Panc1 (cell line): ENCODE data around the gene ATP6V0B. TPM values are rescaled to one million over a fixed set of nuclear protein-coding genes. Genes with fewer than 3 reads are reported as not detected.

ENCODE experiments used
- ATAC-seq: fragments of 200-7000 bp; cut with Tn5 transposase; 2 replicates; pipeline ENCODE4 v1.9.1; 2020; ENCODE audit warnings: mild to moderate bottlenecking, moderate library complexity
- BruUV-seq: library from RNA; stranded (reverse); fragments of 400-500 nt; replicated peaks from 2 replicates; lab custom pipeline; 2021; lab: Mats Ljungman, UMichigan
- CTCF ChIA-PET: fragments of 300-600 bp; sonication (Branson Sonifier 250); formaldehyde crosslinking; loops from one replicate; lab custom pipeline; 2022; ENCODE audit warnings: antibody characterized with exemption; lab: Charles Lee
- POLR2A ChIA-PET: fragments of 300-600 bp; sonication (Branson Sonifier 250); formaldehyde crosslinking; loops from one replicate; lab custom pipeline; 2022; ENCODE audit warnings: antibody characterized with exemption; lab: Charles Lee
- DNase-seq: peaks from one replicate; pipeline ENCODE4 v3.0.0-alpha.2; 2010; ENCODE audit warnings: low read depth, low spot score
- H3K27ac ChIP-seq: 2 replicates; pipeline ENCODE4 v1.5.1; 2011; ENCODE audit warnings: mild to moderate bottlenecking, low read length, inconsistent platforms
- H3K27me3 ChIP-seq: fragments of 200-500 bp; sonication (Bioruptor generic); 2 replicates; pipeline ENCODE4 v1.6.0; 2014; ENCODE audit warnings: low read length, inconsistent platforms; ENCODE audit not compliant: control insufficient read depth, insufficient read depth
- H3K36me3 ChIP-seq: fragments of 200-500 bp; sonication (Bioruptor generic); 2 replicates; pipeline ENCODE4 v1.5.1; 2014; ENCODE audit warnings: inconsistent platforms, mild to moderate bottlenecking, low read length, moderate library complexity; ENCODE audit not compliant: control insufficient read depth, insufficient read depth
- H3K4me1 ChIP-seq: 2 replicates; pipeline ENCODE4 v1.5.1; 2011; ENCODE audit warnings: inconsistent platforms, mild to moderate bottlenecking, low read length, moderate library complexity; ENCODE audit not compliant: control insufficient read depth, insufficient read depth
- H3K4me3 ChIP-seq, 2 experiments: 2 replicates each; pipeline ENCODE4 v1.5.1; 2011 to 2012; ENCODE audit warnings: low read depth in 2 of 2, low read length in 2 of 2, mild to moderate bottlenecking in 2 of 2, inconsistent platforms in 1 of 2, moderate library complexity in 1 of 2
- H3K9me3 ChIP-seq: fragments of 200-500 bp; sonication (Bioruptor generic); 2 replicates; pipeline ENCODE4 v1.5.1; 2014; ENCODE audit warnings: low read depth, mild to moderate bottlenecking, inconsistent platforms, low read length, moderate library complexity; ENCODE audit not compliant: control insufficient read depth, insufficient read depth
- CTCF ChIP-seq: fragments of 450-650 bp; IDR thresholded peaks from 2 replicates; pipeline ENCODE4 v1.5.1; 2017; ENCODE audit warnings: mild to moderate bottlenecking
- POLR2AphosphoS5 ChIP-seq: IDR thresholded peaks from 2 replicates; pipeline ENCODE4 v1.6.1; 2012; ENCODE audit warnings: mild to moderate bottlenecking, low read depth, low read length, moderate library complexity
- REST ChIP-seq, 2 experiments: IDR thresholded peaks; 2 replicates each; pipeline ENCODE4 v1.6.1; 2011 to 2012; ENCODE audit warnings: low read depth in 2 of 2, control low read depth in 1 of 2, low read length in 1 of 2, mild to moderate bottlenecking in 1 of 2, moderate library complexity in 1 of 2; ENCODE audit not compliant: insufficient read depth in 1 of 2
- SIN3A ChIP-seq: IDR thresholded peaks from 2 replicates; pipeline ENCODE4 v1.6.1; 2012; ENCODE audit warnings: low read depth, mild to moderate bottlenecking, low read length, moderate library complexity, borderline replicate concordance; ENCODE audit not compliant: insufficient read depth
- TCF7L2 ChIP-seq: IDR thresholded peaks from 2 replicates; pipeline ENCODE4 v1.6.1; 2011; ENCODE audit warnings: mild to moderate bottlenecking, low read depth, low read length, inconsistent platforms
- in situ Hi-C: cut with HindIII; loops from 2 replicates; pipeline ENCODE4 v1.10.0; 2016; ENCODE audit warnings: low sequenced_read_pairs, low pct_unique_long_range_greater_than_20kb
- intact Hi-C: fragments of 100-400 bp; cut with micrococcal nuclease; formaldehyde crosslinking; loops from one replicate; pipeline ENCODE4 v1.10.0; 2022; ENCODE audit not compliant: unreplicated experiment
- total RNA-seq: library from RNA; stranded (reverse); gene quantifications from one replicate; pipeline ENCODE4 v1.2.1, GENCODE V29; 2021; ENCODE audit not compliant: unreplicated experiment

The ATP6V0B gene
- total RNA-seq, 1 experiment from 2014 or later = 134 TPM

- H3K27ac ChIP-seq = no peak overlapping the region
- H3K36me3 ChIP-seq = no peaks in the 10 kb centered on the region
- peaks cover 2% of the 10 kb centered on the region; the same call in 1 of the 2 replicates for H3K4me1 ChIP-seq
- in situ Hi-C loops (no loop called here), intact Hi-C loops (no loop called here)
- ATAC-seq = no peak
- POLR2A ChIA-PET = no interaction called here
- TF ChIP-seq POLR2AphosphoS5 = no peak
- TF ChIP-seq CTCF = no peak; the same call in 1 of the 2 replicates
- no peak for TF ChIP-seq REST (IDR thresholded peaks at IDR 0.05; ENCODE audit: insufficient read depth in 1 of 2, low read depth in 2 of 2, low read length in 1 of 2)
- no peak for TF ChIP-seq TCF7L2
- TF ChIP-seq SIN3A = no peak
- BruUV-seq = no TSS peak
- no peaks in the 10 kb centered on the region for H3K9me3 ChIP-seq
- CTCF ChIA-PET = interaction anchor here (0.6 to 0.9 kb wide), 3 partner anchors 30 to 52 kb away, joined by 3 to 10 read pairs (median 5); no protein-coding TSS in a partner anchor
- no peak overlapping the region for H3K4me3 ChIP-seq
- no peak for DNase-seq
- H3K27me3 ChIP-seq = no peaks in the 10 kb centered on the region
Measured at GRCh38 chr1:44002606-44003157, 27.9 kb downstream of the ATP6V0B start.

GRCh38 chr1:44008259-44008658 is 33.5 kb downstream of the ATP6V0B start:
- DNase-seq (no peak), ATAC-seq (no peak)
- TF ChIP-seq SIN3A (no peak), TCF7L2 (no peak), REST (IDR thresholded peaks at IDR 0.05; ENCODE audit: insufficient read depth in 1 of 2, low read depth in 2 of 2, low read length in 1 of 2) (no peak), POLR2AphosphoS5 (no peak), CTCF (no peak)
- no peak overlapping the region for H3K27ac ChIP-seq
- in situ Hi-C loops (no loop called here), intact Hi-C loops (no loop called here)
- peaks cover 2% of the 10 kb centered on the region; the same call in 1 of the 2 replicates for H3K4me1 ChIP-seq
- ChIA-PET POLR2A (no interaction called here), CTCF (no interaction called here)
- H3K9me3 ChIP-seq = no peaks in the 10 kb centered on the region
- no TSS peak for BruUV-seq
- H3K27me3 ChIP-seq = no peaks in the 10 kb centered on the region
- H3K36me3 ChIP-seq = no peaks in the 10 kb centered on the region
- no peak overlapping the region for H3K4me3 ChIP-seq
